Vagina (tissue), 2 donors: ENCODE data around the gene TANC2. TPM values are rescaled to one million over a fixed set of nuclear protein-coding genes. Genes with fewer than 3 reads are reported as not detected.
"Not testable (repeated sequence)": the region's sequence is repeated elsewhere in the genome, so short reads cannot be mapped to it uniquely, and the experiment has no call there.

Experiments
- DNase-seq, 2 donors: peaks; one replicate each; pipeline ENCODE4 v3.0.0-alpha.2; 2017; ENCODE audit errors: extremely low spot score in 2 of 2
- H3K27ac ChIP-seq: fragments of 200-600 bp; sonication (generic); one replicate; pipeline ENCODE4 v1.5.1; 2019
- H3K27me3 ChIP-seq: fragments of 200-600 bp; sonication (generic); one replicate; pipeline ENCODE4 v1.5.1; 2019
- H3K36me3 ChIP-seq, 2 donors: fragments of 200-600 bp; sonication (generic); one replicate each; pipeline ENCODE4 v1.5.1; 2017 to 2019
- H3K4me1 ChIP-seq: fragments of 200-600 bp; sonication (generic); one replicate; pipeline ENCODE4 v1.5.1; 2019
- H3K4me3 ChIP-seq, 2 donors: fragments of 200-600 bp; sonication (generic); 1 replicate in 1 of 2; 2 replicates in 1 of 2; pipeline ENCODE4 v1.5.1; 2016 to 2019
- H3K9me3 ChIP-seq: fragments of 200-600 bp; sonication (generic); one replicate; pipeline ENCODE4 v1.5.1; 2019
- CTCF ChIP-seq, 3 experiments: fragments of 450-650 bp in 2 of 3; fragments of 200-600 bp in 1 of 3; sonication (generic) in 1 of 3; IDR thresholded peaks; one replicate each; pipeline ENCODE4 v1.5.1; 2017 to 2019; ENCODE audit warnings: antibody characterized with exemption in 3 of 3, mild to moderate bottlenecking in 2 of 3, moderate library complexity in 2 of 3
- POLR2A ChIP-seq, 2 donors: fragments of 450-650 bp; IDR thresholded peaks; one replicate each; pipeline ENCODE4 v1.6.1; 2017; ENCODE audit warnings: antibody characterized with exemption in 2 of 2, mild to moderate bottlenecking in 2 of 2, moderate library complexity in 2 of 2
- POLR2AphosphoS5 ChIP-seq, 2 donors: sonication (generic); formaldehyde crosslinking; IDR thresholded peaks; one replicate each; pipeline ENCODE4 v1.9.0; 2017; ENCODE audit warnings: antibody characterized with exemption in 2 of 2, mild to moderate bottlenecking in 2 of 2, low read depth in 1 of 2; ENCODE audit not compliant: insufficient read depth in 1 of 2
- intact Hi-C: fragments of 100-400 bp; cut with DNase I; formaldehyde crosslinking; loops from one replicate; pipeline ENCODE4 v1.15.1; 2023
- total RNA-seq: library from RNA; depleted of rRNA; stranded (reverse); fragments of >200 nt; gene quantifications from one replicate; pipeline ENCODE4 v1.2.3, GENCODE V29; 2016

The TANC2 gene
- total RNA-seq, 1 donor from 2014 or later = 45.7 TPM

- Histone ChIP-seq H3K9me3 (no peaks in the 10 kb centered on the region), H3K4me3 (no peak overlapping the region), H3K27me3 (no peaks in the 10 kb centered on the region), H3K36me3 (no peaks in the 10 kb centered on the region), H3K27ac (no peak overlapping the region), H3K4me1 (peaks cover 29% of the 10 kb centered on the region)
- TF ChIP-seq POLR2A (IDR thresholded peaks at IDR 0.05) = no peak
- TF ChIP-seq CTCF (IDR thresholded peaks at IDR 0.05) = peak; percentile 78 to 82 (median 79)
- TF ChIP-seq POLR2AphosphoS5 (IDR thresholded peaks at IDR 0.05; ENCODE audit: insufficient read depth in 1 of 2, low read depth in 1 of 2) = peak in 1 of 2 donors; percentile 83
- intact Hi-C loops = loop anchor here (5.0 kb wide), 1 partner anchor 266 kb away; no protein-coding TSS in a partner anchor
- no peak for DNase-seq
These were observed 2.4 kb downstream of the TANC2 start for GRCh38 chr17:62968445-62968923.

GRCh38 chr17:62970610-62971009 is 4.6 kb downstream of the TANC2 start:
- Histone ChIP-seq H3K9me3 (no peaks in the 10 kb centered on the region), H3K27ac (no peak overlapping the region), H3K4me3 (no peak overlapping the region), H3K36me3 (no peaks in the 10 kb centered on the region), H3K27me3 (no peaks in the 10 kb centered on the region), H3K4me1 (peaks cover 26% of the 10 kb centered on the region)
- intact Hi-C loops = no loop called here
- TF ChIP-seq POLR2A (IDR thresholded peaks at IDR 0.05) (no peak), CTCF (IDR thresholded peaks at IDR 0.05) (no peak), POLR2AphosphoS5 (IDR thresholded peaks at IDR 0.05; ENCODE audit: insufficient read depth in 1 of 2, low read depth in 1 of 2) (no peak)
- no peak for DNase-seq

- DNase-seq = no peak
- no peaks in the 10 kb centered on the region for H3K27me3 ChIP-seq
- H3K9me3 ChIP-seq = no peaks in the 10 kb centered on the region
- H3K4me1 ChIP-seq = peaks cover 21% of the 10 kb centered on the region
- no peaks in the 10 kb centered on the region for H3K36me3 ChIP-seq
- intact Hi-C loops = no loop called here
- TF ChIP-seq POLR2A (IDR thresholded peaks at IDR 0.05) (no peak), POLR2AphosphoS5 (IDR thresholded peaks at IDR 0.05; ENCODE audit: insufficient read depth in 1 of 2, low read depth in 1 of 2) (no peak), CTCF (IDR thresholded peaks at IDR 0.05) (no peak)
- no peak overlapping the region for H3K4me3 ChIP-seq
- H3K27ac ChIP-seq = no peak overlapping the region
These were observed 5.8 kb downstream of the TANC2 start for GRCh38 chr17:62971853-62972252.

GRCh38 chr17:62974788-62975187 is 8.8 kb downstream of the TANC2 start:
- intact Hi-C loops = loop anchor here (5.0 kb wide), 1 partner anchor 163 kb away; no protein-coding TSS in a partner anchor
- DNase-seq = no peak
- no peaks in the 10 kb centered on the region for H3K27me3 ChIP-seq
- TF ChIP-seq POLR2A (IDR thresholded peaks at IDR 0.05) (no peak), CTCF (IDR thresholded peaks at IDR 0.05) (no peak), POLR2AphosphoS5 (IDR thresholded peaks at IDR 0.05; ENCODE audit: insufficient read depth in 1 of 2, low read depth in 1 of 2) (no peak)
- H3K9me3 ChIP-seq = no peaks in the 10 kb centered on the region
- no peaks in the 10 kb centered on the region for H3K36me3 ChIP-seq
- H3K4me3 ChIP-seq = no peak overlapping the region
- no peaks in the 10 kb centered on the region for H3K4me1 ChIP-seq
- H3K27ac ChIP-seq = no peak overlapping the region

GRCh38 chr17:62975206-62975605 is 9.2 kb downstream of the TANC2 start:
- intact Hi-C loops = loop anchor here (5.0 kb wide), 1 partner anchor 162 kb away; no protein-coding TSS in a partner anchor
- no peaks in the 10 kb centered on the region for H3K27me3 ChIP-seq
- no peaks in the 10 kb centered on the region for H3K4me1 ChIP-seq
- TF ChIP-seq POLR2AphosphoS5 (IDR thresholded peaks at IDR 0.05; ENCODE audit: insufficient read depth in 1 of 2, low read depth in 1 of 2) (no peak), POLR2A (IDR thresholded peaks at IDR 0.05) (no peak), CTCF (IDR thresholded peaks at IDR 0.05) (no peak)
- H3K36me3 ChIP-seq = no peaks in the 10 kb centered on the region
- DNase-seq = no peak
- H3K9me3 ChIP-seq = no peaks in the 10 kb centered on the region
- no peak overlapping the region for H3K4me3 ChIP-seq
- H3K27ac ChIP-seq = no peak overlapping the region

GRCh38 chr17:62976643-62977231 is 10.7 kb downstream of the TANC2 start:
- not testable (repeated sequence) for H3K27me3 ChIP-seq, H3K4me1 ChIP-seq, H3K27ac ChIP-seq, H3K4me3 ChIP-seq, H3K9me3 ChIP-seq, DNase-seq, H3K36me3 ChIP-seq
- intact Hi-C loops = loop anchor here (5.0 kb wide), 1 partner anchor 161 kb away; no protein-coding TSS in a partner anchor
